HG03558 (cell line): ENCODE data around the gene SLC41A1.

Experiments used
- ATAC-seq: cut with Tn5 transposase; IDR thresholded peaks from one replicate; pipeline ENCODE4 v1.9.1; 2021; ENCODE audit warnings: moderate number of reproducible peaks; ENCODE audit not compliant: unreplicated experiment; ENCODE audit errors: extremely low read depth

SLC41A1 gene

DNA sequence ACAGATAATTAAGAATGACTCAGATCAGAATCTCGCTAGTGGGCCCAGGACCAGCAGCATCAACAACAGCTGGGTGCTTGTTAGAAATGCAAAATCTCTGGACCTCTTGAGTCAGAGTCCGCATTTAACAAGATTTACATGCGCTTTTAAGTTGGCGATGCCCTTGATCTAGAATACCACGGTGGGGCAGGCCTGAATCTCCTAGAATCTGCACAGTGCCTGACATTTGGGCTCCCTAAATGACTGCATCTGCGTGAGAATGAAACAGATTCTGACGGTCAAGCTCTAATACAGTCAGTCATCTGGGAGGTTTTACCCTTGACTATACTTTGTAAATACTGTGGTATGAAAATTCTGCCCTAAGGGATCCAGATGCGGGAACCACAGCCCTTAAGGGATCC, 20.5 kb downstream of the SLC41A1 start:
- no peak for ATAC-seq

GRCh38 chr1:205791568-205792180, 21.3 kb downstream of the SLC41A1 start:
- no peak for ATAC-seq

DNA sequence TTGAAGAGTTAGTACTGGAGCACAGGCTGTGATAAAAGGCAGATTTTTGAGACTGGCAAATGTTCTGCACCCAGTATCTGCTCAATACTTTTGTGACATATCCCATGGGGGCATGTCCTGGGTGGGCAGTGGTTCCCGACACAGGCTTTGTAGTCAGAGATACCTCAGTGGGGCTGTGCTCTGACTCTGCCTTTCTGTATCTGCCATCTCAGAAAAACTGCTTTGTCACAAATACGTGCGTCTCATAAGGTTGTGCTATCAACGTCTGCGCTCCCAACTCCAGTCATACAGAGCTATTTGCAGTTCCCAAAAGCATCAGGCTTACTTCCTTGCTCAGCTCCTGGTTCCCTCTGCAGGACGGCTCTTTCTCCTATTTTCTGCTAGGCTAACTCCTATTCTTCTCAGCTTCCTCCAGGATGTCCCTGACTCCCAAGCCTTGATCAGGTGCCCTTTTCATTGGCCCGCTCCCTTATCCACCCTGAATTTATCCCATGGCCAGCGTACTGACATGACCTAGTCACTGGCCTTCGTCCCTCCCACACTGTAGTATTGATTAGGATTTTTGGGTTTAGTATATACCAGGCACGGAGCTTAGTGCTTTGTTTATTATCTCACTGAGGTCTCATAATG, 25.6 kb downstream of the SLC41A1 start:
- ATAC-seq, result no peak

- ATAC-seq, result no peak
Observed at GRCh38 chr1:205786601-205787000, 26.4 kb downstream of the SLC41A1 start.

- ATAC-seq, result no peak
Observed at GRCh38 chr1:205785446-205785845, 27.6 kb downstream of the SLC41A1 start.

GRCh38 chr1:205783904-205784303, 29.1 kb downstream of the SLC41A1 start:
- no peak for ATAC-seq

- ATAC-seq, result no peak
Observed at GRCh38 chr1:205783433-205783795, 29.6 kb downstream of the SLC41A1 start.

DNA sequence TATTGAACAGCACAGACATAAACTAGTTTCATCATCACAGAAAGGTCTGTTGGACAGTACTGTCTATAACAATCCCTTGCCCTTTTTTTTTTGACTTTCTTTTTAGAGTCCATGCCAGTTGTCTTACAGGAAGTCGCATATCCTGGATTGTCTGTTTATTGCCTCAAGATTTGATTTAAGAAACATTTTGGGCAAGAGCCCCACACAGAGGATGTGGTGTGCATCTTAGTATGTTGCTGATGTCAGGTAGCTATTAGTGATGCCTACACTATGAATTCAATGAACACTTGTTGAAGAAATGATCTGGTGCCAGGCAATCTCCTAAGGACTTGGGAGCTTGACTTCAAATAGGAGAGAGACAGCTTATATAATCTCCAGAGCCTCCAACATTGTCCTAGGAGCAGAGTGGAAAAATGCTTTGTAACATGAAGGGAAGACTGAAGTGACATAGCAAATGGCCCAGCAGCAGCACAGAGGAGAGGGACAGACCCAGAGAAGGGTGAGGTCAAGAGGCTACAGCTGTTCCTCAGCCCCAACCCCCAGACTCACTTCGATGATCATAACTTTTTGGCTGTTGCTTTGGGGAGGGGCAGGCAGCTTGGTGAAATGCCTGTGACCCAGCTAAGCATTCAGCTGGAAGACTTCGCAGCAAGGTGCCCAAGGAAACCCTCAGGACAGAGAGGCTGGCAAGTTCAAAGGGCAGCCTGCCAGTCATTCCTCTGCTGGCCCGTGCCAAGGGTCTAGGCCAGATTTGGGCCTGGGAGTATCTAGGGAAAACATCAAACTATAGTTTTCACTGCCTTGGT, 30.2 kb downstream of the SLC41A1 start:
- ATAC-seq, result no peak

- ATAC-seq, result no peak
Observed at GRCh38 chr1:205780335-205780734, 32.7 kb downstream of the SLC41A1 start.

GRCh38 chr1:205777994-205778393, 35.0 kb downstream of the SLC41A1 start:
- no peak for ATAC-seq

DNA sequence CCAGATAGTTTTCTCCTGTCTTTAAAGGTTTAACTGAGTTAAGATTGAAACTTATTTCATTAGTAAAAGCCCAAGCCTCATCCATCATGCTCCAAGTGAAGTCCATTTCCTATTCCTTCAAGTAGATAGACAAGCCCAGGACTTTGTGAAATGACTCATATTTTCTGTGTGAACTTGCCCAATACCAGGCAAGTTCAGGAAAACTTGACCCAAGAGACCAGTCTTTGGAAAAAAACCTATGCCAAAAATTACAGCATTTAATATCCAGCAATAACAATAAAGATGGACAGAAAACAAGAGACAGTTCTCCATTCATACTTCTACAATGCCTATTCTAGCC, 37.3 kb downstream of the SLC41A1 start:
- ATAC-seq, result no peak

- ATAC-seq, result no peak
Observed at GRCh38 chr1:205775015-205775716, 37.8 kb downstream of the SLC41A1 start, which contains the start of gene RAB29. Gene RAB29, minus strand, starts transcription at chr1:205775482. Its CDS starts 526 bp downstream, at chr1:205774956.

DNA sequence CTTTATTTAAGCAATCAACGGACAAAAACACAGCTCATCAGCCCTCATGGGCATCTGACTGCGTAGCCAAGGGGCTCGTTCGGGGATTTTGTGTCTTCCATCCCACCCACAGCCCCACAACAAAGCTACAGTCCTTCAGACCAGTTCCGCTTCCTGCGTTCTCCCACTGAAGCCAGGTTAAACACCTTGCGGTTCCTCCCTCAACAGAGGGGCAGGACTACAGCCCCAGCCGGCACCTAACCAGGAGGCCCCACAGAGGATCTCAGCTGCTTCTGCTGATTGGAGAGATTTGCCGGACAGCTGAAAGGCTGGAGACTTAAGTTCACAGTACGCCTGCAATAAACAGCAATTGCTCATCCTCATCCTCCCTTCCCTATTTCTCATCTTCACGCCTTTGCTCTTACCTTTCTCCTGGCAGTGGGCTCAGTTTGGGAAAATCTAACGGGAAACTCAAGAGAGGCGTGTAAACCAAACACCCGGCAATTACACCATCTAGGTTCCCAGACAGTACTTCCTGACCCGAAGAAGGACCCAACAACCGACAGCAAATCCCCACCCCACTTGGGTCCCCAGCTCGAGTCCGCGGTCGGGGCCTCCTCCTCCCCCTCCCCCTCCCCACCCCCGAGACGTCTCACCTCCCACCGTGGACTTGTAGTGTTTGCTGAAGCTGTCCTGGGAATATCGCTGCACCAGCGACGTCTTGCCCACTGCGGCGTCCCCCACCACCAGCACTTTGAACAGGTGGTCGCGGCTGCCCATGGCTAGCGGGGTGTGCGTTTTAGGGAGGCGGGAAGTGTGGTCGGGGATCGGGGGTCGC, 38.6 kb downstream of the SLC41A1 start:
- no peak for ATAC-seq

- ATAC-seq, result no peak
Observed at GRCh38 chr1:205772607-205773032, 40.4 kb downstream of the SLC41A1 start.

GRCh38 chr1:205770618-205771017, 42.4 kb downstream of the SLC41A1 start:
- no peak for ATAC-seq

GRCh38 chr1:205769641-205770365, 43.2 kb downstream of the SLC41A1 start:
- ATAC-seq, result no peak

DNA sequence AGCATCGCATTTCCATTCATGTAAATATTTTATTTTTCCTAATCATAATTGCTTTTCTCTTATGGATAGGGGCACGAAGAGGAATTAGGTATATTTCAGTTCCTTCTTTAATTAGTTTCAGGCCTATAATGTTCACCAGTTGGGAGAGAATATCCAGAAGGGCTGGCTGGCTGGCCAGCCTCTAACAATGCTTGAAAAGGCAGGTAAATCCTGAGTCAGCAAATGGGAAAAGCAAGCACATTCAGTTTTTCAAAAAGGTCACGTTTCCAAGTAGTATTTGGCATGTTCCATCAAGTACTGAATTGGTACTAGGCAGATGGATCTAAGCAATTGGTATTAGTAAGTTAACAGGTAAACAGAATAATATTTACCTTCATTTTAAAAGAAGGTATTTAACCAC, 45.8 kb downstream of the SLC41A1 start:
- ATAC-seq, result no peak

- ATAC-seq, result no peak
Observed at GRCh38 chr1:205766570-205766969, 46.4 kb downstream of the SLC41A1 start.

DNA sequence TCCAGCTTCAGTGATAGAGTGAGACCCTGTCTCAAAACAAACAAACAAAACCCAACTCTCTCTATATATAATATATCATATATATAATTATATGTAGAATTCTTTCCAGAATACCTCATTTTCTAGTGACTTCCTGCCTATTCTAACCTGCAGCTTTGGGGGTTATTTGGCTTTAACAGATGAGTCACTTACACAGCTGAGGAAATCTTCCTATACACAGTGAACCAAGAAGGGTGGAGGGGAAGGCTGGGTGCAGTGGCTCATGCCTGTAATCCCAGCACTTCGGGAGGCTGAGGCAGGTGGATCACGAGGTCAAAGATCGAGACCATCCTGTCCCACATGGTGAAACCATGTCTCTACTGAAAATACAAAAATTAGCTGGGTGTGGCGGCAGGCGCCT, 47.0 kb downstream of the SLC41A1 start:
- ATAC-seq, result no peak
